OCI-LY3 (cell line): ENCODE data around the gene SLC2A8.

ENCODE experiments used
- H2AFZ ChIP-seq: fragments of 200-600, 300-600 bp; shearing (Covaris generic); 2 replicates; pipeline ENCODE4 v1.6.0; 2014; ENCODE audit warnings: antibody characterized with exemption, low read depth, low read length
- H3K27ac ChIP-seq: fragments of 200-600, 300-600 bp; sonication (generic); 2 replicates; pipeline ENCODE4 v1.5.1; 2014; ENCODE audit warnings: mild to moderate bottlenecking, low read length, moderate library complexity, mixed read lengths
- H3K27me3 ChIP-seq: fragments of 200-600, 300-600 bp; sonication (generic); 2 replicates; pipeline ENCODE4 v1.6.1; 2014; ENCODE audit warnings: low read depth, low read length, mixed read lengths
- H3K36me3 ChIP-seq: fragments of 200-600, 300-600 bp; sonication (generic); replicated peaks from 2 replicates; pipeline ENCODE3; 2014; ENCODE audit warnings: low read depth, low read length, mixed read lengths
- H3K4me1 ChIP-seq: fragments of 300-600, 200-600 bp; sonication (generic); 2 replicates; pipeline ENCODE4 v1.6.1; 2014; ENCODE audit warnings: low read length, mixed read lengths
- H3K4me2 ChIP-seq: fragments of 200-600, 300-600 bp; sonication (generic); 2 replicates; pipeline ENCODE4 v1.6.1; 2014; ENCODE audit warnings: low read length, mixed read lengths
- H3K4me3 ChIP-seq: fragments of 300-600, 200-600 bp; sonication (generic); 2 replicates; pipeline ENCODE4 v1.5.1; 2014; ENCODE audit warnings: antibody characterized with exemption, mild to moderate bottlenecking, low read length, moderate library complexity
- H3K79me2 ChIP-seq: fragments of 300-600, 200-600 bp; shearing (Covaris generic); 2 replicates; pipeline ENCODE4 v1.6.1; 2014; ENCODE audit warnings: mild to moderate bottlenecking, low read length, mixed read lengths
- H3K9ac ChIP-seq: fragments of 300-600, 200-600 bp; shearing (Covaris generic); 2 replicates; pipeline ENCODE4 v1.6.0; 2014; ENCODE audit warnings: mild to moderate bottlenecking, low read length, moderate library complexity
- H3K9me3 ChIP-seq: fragments of 200-600, 300-600 bp; shearing (Covaris generic); 2 replicates; pipeline ENCODE4 v1.6.1; 2014; ENCODE audit warnings: low read length, mixed read lengths; ENCODE audit not compliant: insufficient read depth
- H4K20me1 ChIP-seq: fragments of 200-600, 300-600 bp; sonication (generic); 2 replicates; pipeline ENCODE4 v1.6.1; 2016; ENCODE audit warnings: low read length, mixed read lengths; ENCODE audit not compliant: insufficient read depth
- EZH2phosphoT487 ChIP-seq: fragments of 200-600 bp; shearing (Covaris generic); IDR thresholded peaks from 2 replicates; pipeline ENCODE4 v1.6.1; 2018; ENCODE audit warnings: antibody characterized with exemption, mixed run types, low read depth
- TF ChIP-seq, protein P1 (sequence below): fragments of 200-600, 300-600 bp; sonication (generic); IDR thresholded peaks from 2 replicates; pipeline ENCODE4 v1.5.1; 2014; ENCODE audit warnings: antibody characterized with exemption, low read length, low read depth

Gene SLC2A8

DNA sequence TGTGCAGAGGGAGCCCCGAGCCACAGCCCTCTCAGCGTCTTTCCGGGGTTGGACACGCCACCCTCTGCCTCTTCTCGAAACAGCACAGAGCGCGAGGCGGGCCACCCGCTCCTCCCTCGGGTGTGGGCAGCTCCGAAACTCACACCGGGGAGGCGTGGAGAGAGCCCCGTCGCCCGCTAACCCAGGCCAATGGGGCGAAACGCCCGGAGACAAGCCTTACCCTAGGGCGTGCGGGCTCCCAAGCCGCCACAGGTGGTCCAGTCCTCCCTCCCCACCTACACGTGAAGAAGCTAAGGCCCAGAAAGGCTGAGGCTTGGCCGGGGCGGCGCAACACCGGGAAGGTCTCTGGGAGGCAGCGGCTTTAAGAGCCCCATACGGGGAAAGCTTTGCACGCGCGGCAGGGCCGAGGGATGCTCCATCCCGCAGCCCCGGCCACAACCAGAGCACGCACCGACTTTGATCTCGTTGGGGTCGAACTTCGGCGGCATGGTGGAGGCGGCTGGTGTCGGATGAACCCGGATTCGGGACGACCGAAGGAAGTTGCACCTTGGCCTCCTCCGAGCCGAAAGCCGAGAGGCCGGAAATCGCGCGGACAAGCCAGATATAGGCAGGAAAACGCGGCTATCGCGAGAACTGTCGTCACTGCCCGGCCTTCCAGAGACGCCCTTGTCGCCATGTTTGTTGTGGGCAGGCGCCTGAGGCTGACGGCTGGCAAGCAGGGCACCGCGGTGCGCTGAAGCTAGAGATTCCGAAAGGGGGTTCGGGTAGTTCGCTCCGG lies 54.0 kb downstream of the SLC2A8 start, which contains the start of the genes LRSAM1 and RPL12:
Gene LRSAM1 (plus strand): TSS at position 681 of the 778 bp plus-strand sequence. CDS start 3,018 bp downstream, outside the sequence.
Gene RPL12 (minus strand): TSS at position 577 of the 778 bp plus-strand sequence. CDS start 89 bp downstream, at position 488.
- H2AFZ ChIP-seq, result peak within 1 kb of the TSS; percentile 60; the same call in 1 of the 2 replicates
- no peaks in the 10 kb centered on the region for H3K9me3 ChIP-seq
- no peaks in the 10 kb centered on the region for H3K27me3 ChIP-seq
- peaks cover 50% of the 10 kb centered on the region for H3K36me3 ChIP-seq
- peaks cover 52% of the 10 kb centered on the region for H3K79me2 ChIP-seq
- peaks cover 46% of the 10 kb centered on the region for H4K20me1 ChIP-seq
- H3K9ac ChIP-seq, result peak within 1 kb of the TSS; percentile 96
- H3K4me2 ChIP-seq, result peak within 1 kb of the TSS; percentile 79
- peak within 1 kb of the TSS; percentile 83 for H3K27ac ChIP-seq
- TF ChIP-seq, protein P1, sequence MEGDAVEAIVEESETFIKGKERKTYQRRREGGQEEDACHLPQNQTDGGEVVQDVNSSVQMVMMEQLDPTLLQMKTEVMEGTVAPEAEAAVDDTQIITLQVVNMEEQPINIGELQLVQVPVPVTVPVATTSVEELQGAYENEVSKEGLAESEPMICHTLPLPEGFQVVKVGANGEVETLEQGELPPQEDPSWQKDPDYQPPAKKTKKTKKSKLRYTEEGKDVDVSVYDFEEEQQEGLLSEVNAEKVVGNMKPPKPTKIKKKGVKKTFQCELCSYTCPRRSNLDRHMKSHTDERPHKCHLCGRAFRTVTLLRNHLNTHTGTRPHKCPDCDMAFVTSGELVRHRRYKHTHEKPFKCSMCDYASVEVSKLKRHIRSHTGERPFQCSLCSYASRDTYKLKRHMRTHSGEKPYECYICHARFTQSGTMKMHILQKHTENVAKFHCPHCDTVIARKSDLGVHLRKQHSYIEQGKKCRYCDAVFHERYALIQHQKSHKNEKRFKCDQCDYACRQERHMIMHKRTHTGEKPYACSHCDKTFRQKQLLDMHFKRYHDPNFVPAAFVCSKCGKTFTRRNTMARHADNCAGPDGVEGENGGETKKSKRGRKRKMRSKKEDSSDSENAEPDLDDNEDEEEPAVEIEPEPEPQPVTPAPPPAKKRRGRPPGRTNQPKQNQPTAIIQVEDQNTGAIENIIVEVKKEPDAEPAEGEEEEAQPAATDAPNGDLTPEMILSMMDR, result no peak
- TF ChIP-seq EZH2phosphoT487, result no peak
- H3K4me1 ChIP-seq, result peaks cover 36% of the 10 kb centered on the region
- H3K4me3 ChIP-seq, result peak within 1 kb of the TSS; percentile 90

- peak overlapping the region; percentile 90 for H3K4me3 ChIP-seq
- H3K27ac ChIP-seq, result peak overlapping the region; percentile 83
- peaks cover 45% of the 10 kb centered on the region for H3K36me3 ChIP-seq
- H3K79me2 ChIP-seq, result peaks cover 52% of the 10 kb centered on the region
- peak overlapping the region; percentile 79 for H3K4me2 ChIP-seq
- H3K27me3 ChIP-seq, result no peaks in the 10 kb centered on the region
- peaks cover 37% of the 10 kb centered on the region for H3K4me1 ChIP-seq
- H3K9me3 ChIP-seq, result no peaks in the 10 kb centered on the region
- H2AFZ ChIP-seq, result peak overlapping the region; percentile 60; the same call in 1 of the 2 replicates
- peaks cover 41% of the 10 kb centered on the region for H4K20me1 ChIP-seq
- H3K9ac ChIP-seq, result peak overlapping the region; percentile 96
- TF ChIP-seq EZH2phosphoT487, result no peak
- TF ChIP-seq, protein P1, result no peak
These were observed 54.6 kb downstream of the SLC2A8 start for GRCh38 chr9:127451608-127451857.

DNA sequence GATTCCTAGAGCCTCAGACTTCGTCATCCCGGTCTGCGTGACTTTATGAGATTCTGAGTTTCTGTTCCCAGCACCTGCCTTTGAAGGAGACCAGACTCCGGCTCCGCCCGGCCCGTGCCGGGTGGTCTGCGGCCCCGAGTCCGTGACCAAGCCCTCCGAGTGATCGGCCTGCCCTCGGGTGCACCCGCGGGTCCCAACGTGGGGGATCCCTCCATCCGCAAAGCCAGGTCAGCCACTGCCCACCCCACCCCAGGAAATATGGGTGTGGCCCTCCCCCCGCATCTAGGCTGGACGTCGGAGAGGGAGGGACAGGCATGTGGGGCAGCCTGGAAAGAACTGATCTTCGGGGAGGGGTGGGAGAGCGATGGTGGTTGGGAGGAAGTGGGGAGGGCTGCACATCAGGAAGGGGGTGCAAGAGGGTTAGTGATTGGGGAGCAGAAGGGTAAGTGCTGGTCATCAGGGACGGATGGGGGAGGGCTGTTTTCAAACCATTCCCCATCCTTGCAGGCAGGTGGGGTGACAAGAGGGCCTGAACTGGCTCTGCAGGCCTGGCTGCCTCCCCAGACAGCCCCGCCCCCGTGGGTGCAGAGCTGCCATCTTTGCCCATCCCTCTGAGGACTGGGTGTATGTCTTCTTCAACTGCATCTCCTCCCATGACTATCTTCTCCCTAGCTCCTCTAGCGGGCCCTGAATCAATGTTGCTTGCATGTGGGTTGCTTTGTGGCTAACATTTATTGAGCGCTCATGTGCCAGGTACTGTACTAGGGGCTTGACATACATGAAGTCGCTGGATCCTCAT lies 55.1 kb downstream of the SLC2A8 start:
- Histone ChIP-seq H2AFZ (peak overlapping the region; percentile 60; the same call in 1 of the 2 replicates), H4K20me1 (peaks cover 36% of the 10 kb centered on the region), H3K79me2 (peaks cover 52% of the 10 kb centered on the region), H3K9me3 (no peaks in the 10 kb centered on the region), H3K4me2 (peak overlapping the region; percentile 79), H3K9ac (peak overlapping the region; percentile 96), H3K4me3 (peak overlapping the region; percentile 90), H3K27ac (peak overlapping the region; percentile 83), H3K27me3 (no peaks in the 10 kb centered on the region), H3K36me3 (peaks cover 39% of the 10 kb centered on the region), H3K4me1 (peaks cover 37% of the 10 kb centered on the region)
- no peak for TF ChIP-seq EZH2phosphoT487
- TF ChIP-seq, protein P1, result no peak

GRCh38 chr9:127452691-127453090 lies 55.7 kb downstream of the SLC2A8 start:
- Histone ChIP-seq H3K27ac (no peak overlapping the region), H3K27me3 (no peaks in the 10 kb centered on the region), H3K9me3 (no peaks in the 10 kb centered on the region), H4K20me1 (peaks cover 30% of the 10 kb centered on the region), H3K36me3 (peaks cover 38% of the 10 kb centered on the region), H3K4me1 (peaks cover 37% of the 10 kb centered on the region), H3K4me2 (peak overlapping the region; percentile 79), H3K9ac (peak overlapping the region; percentile 96; the same call in 1 of the 2 replicates), H3K4me3 (peak overlapping the region; percentile 90), H3K79me2 (peaks cover 51% of the 10 kb centered on the region), H2AFZ (no peak overlapping the region)
- TF ChIP-seq, protein P1, result no peak
- no peak for TF ChIP-seq EZH2phosphoT487
